HepG2 (cell line): Measurements from ENCODE around the gene ATAD3C. TPM values are rescaled to one million over a fixed set of nuclear protein-coding genes. Genes with fewer than 3 reads are reported as not detected.
A peak's percentile ranks its signal among the peaks of the same experiment; 100 is the strongest.

Experiments used
- CCDC6 ChIP-seq: sonication (generic); formaldehyde crosslinking; IDR thresholded peaks from 2 replicates; pipeline ENCODE4 v1.8.1; 2022; ENCODE audit warnings: mild to moderate bottlenecking, missing genetic modification reagents, moderate library complexity
- CENPT ChIP-seq: sonication (generic); formaldehyde crosslinking; IDR thresholded peaks from 2 replicates; pipeline ENCODE4 v1.8.0; 2022; ENCODE audit warnings: low read depth, mild to moderate bottlenecking, moderate library complexity, missing genetic modification reagents
- FOXK1 ChIP-seq: sonication (generic); formaldehyde crosslinking; IDR thresholded peaks from 2 replicates; pipeline ENCODE4 v1.4.0; 2020; ENCODE audit warnings: low read depth, missing genetic modification reagents, borderline replicate concordance
- HOXA3 ChIP-seq: sonication (generic); formaldehyde crosslinking; IDR thresholded peaks from 2 replicates; pipeline ENCODE4 v1.5.0; 2020; ENCODE audit warnings: missing genetic modification reagents
- KLF16 ChIP-seq, 2 experiments: sonication (generic) in 1 of 2; formaldehyde crosslinking in 1 of 2; IDR thresholded peaks; 2 replicates each; pipeline versions ENCODE4 v1.6.1 to v1.8.0; 2016 to 2023; ENCODE audit warnings: missing genetic modification reagents in 2 of 2, missing compliant biosample characterization in 1 of 2
- MAF1 ChIP-seq: sonication (generic); formaldehyde crosslinking; IDR thresholded peaks from 2 replicates; pipeline ENCODE4 v1.5.0; 2020; ENCODE audit warnings: missing genetic modification reagents, borderline replicate concordance
- MEIS1 ChIP-seq: sonication (generic); formaldehyde crosslinking; IDR thresholded peaks from 2 replicates; pipeline ENCODE4 v1.9.0; 2021; ENCODE audit warnings: mild to moderate bottlenecking, missing genetic modification reagents, moderate library complexity, borderline replicate concordance
- NCOA1 ChIP-seq: sonication (generic); formaldehyde crosslinking; IDR thresholded peaks from 2 replicates; pipeline ENCODE4 v1.9.0; 2021; ENCODE audit warnings: missing genetic modification reagents
- NKX3-1 ChIP-seq: sonication (generic); formaldehyde crosslinking; IDR thresholded peaks from 2 replicates; pipeline ENCODE4 v1.5.0; 2020; ENCODE audit warnings: missing genetic modification reagents
- POLR2AphosphoS2 ChIP-seq: IDR thresholded peaks from 2 replicates; pipeline ENCODE4 v1.6.1; 2011; ENCODE audit warnings: low read depth, low read length, improper control_type of control experiment
- RFXANK ChIP-seq: IDR thresholded peaks from 2 replicates; pipeline ENCODE4 v1.6.1; 2016
- SPEN ChIP-seq: sonication (generic); formaldehyde crosslinking; IDR thresholded peaks from 2 replicates; pipeline ENCODE4 v1.5.1; 2020; ENCODE audit warnings: low read depth, mild to moderate bottlenecking, missing genetic modification reagents
- SRSF9 ChIP-seq: fragments of 200-400 bp; formaldehyde crosslinking; IDR thresholded peaks from 2 replicates; pipeline ENCODE4 v1.6.1; 2018; ENCODE audit warnings: borderline replicate concordance, mild to moderate bottlenecking, low read depth, low read length; ENCODE audit not compliant: insufficient read depth, poor library complexity, severe bottlenecking
- STAT6 ChIP-seq: sonication (generic); formaldehyde crosslinking; IDR thresholded peaks from 2 replicates; pipeline ENCODE4 v1.4.0; 2020; ENCODE audit warnings: missing genetic modification reagents, mild to moderate bottlenecking, borderline replicate concordance
- TARDBP ChIP-seq: sonication (generic); formaldehyde crosslinking; IDR thresholded peaks from 2 replicates; pipeline ENCODE4 v1.8.0; 2022; ENCODE audit warnings: mild to moderate bottlenecking, missing genetic modification reagents
- ZBED4 ChIP-seq: sonication (generic); formaldehyde crosslinking; IDR thresholded peaks from 2 replicates; pipeline ENCODE4 v1.4.0; 2020; ENCODE audit warnings: missing genetic modification reagents, borderline replicate concordance
- ZBTB3 ChIP-seq: sonication (generic); formaldehyde crosslinking; IDR thresholded peaks from 2 replicates; pipeline ENCODE4 v1.4.0; 2020; ENCODE audit warnings: low read depth, mild to moderate bottlenecking, moderate library complexity, missing genetic modification reagents, borderline replicate concordance
- ZNF281 ChIP-seq: sonication (generic); formaldehyde crosslinking; IDR thresholded peaks from 2 replicates; pipeline ENCODE4 v1.4.0; 2020; ENCODE audit warnings: missing genetic modification reagents, borderline replicate concordance
- ZNF460 ChIP-seq: sonication (generic); formaldehyde crosslinking; IDR thresholded peaks from 2 replicates; pipeline ENCODE4 v1.5.1; 2020; ENCODE audit warnings: missing genetic modification reagents, mild to moderate bottlenecking, borderline replicate concordance
- polyA plus RNA-seq, 8 experiments: library from polyadenylated mRNA; depleted of rRNA in 3 of 8; stranded (reverse) in 7 of 8; unstranded in 1 of 8; fragments of >200 nt; fragmentation: Illumina TruSeq in 4 of 8; extraction: Trizol in 4 of 8; gene quantifications; 2 replicates each; pipeline versions ENCODE4 v1.2.1 to v1.2.3, GENCODE V29; 2011 to 2016; ENCODE audit warnings: low read depth in 4 of 8, missing spikeins in 1 of 8, mixed read lengths in 1 of 8; ENCODE audit not compliant: insufficient read depth in 1 of 8
- total RNA-seq, 5 experiments: library from RNA; depleted of rRNA; stranded (reverse); fragments of >200 nt; fragmentation: Illumina TruSeq; extraction: Trizol; gene quantifications; 2 replicates each; pipeline ENCODE4 v1.2.3, GENCODE V29; 2016; ENCODE audit warnings: low read depth in 1 of 5

ATAD3C gene
- total and polyA plus RNA-seq, 2 of the 13 experiments (the other 11 are each of a cell fraction or from before 2014, with no cell fraction given): 2.4 to 3.2 TPM

GRCh38 chr1:1511533-1512285 lies 62.2 kb downstream of the ATAD3C start, which contains the start of gene ATAD3A (continued):
- no peak; the same call in 1 of the 2 replicates for TF ChIP-seq ZNF460 (CRISPR knock-in tag)
- no peak for TF ChIP-seq ZBED4 (CRISPR knock-in tag)
- TF ChIP-seq POLR2AphosphoS2: 0 out of 2 replicates have a peak, but pooled peaks have one; percentile 49
- peak; percentile 99 for TF ChIP-seq HOXA3
- TF ChIP-seq ZNF281: peak; percentile 20; the same call in 1 of the 2 replicates
- peak in 1 of 2 experiments; percentile 89; a peak in 1 of 4 replicates for TF ChIP-seq KLF16 (CRISPR knock-in tag; IDR thresholded peaks at IDR 0.05)
- peak; percentile 90; the same call in 1 of the 2 replicates for TF ChIP-seq FOXK1 (CRISPR knock-in tag)
- TF ChIP-seq NCOA1 (CRISPR knock-in tag): no peak
- no peak for TF ChIP-seq SRSF9
- TF ChIP-seq CENPT (CRISPR knock-in tag): 0 out of 2 replicates have a peak, but pooled peaks have one; percentile 32
- no peak for TF ChIP-seq MAF1 (CRISPR knock-in tag)
- peak; percentile 29; the same call in 1 of the 2 replicates for TF ChIP-seq ZBTB3
- TF ChIP-seq MEIS1: no peak
- peak; percentile 88; the same call in 1 of the 2 replicates for TF ChIP-seq SPEN (CRISPR knock-in tag)
- no peak for TF ChIP-seq STAT6
- no peak for TF ChIP-seq RFXANK (CRISPR knock-in tag)
- TF ChIP-seq TARDBP: peak; percentile 95
- 0 out of 2 replicates have a peak, but pooled peaks have one; percentile 26 for TF ChIP-seq CCDC6
- no peak for TF ChIP-seq NKX3-1
